Measurements from ENCODE around the gene GPR89A.
"Not testable (repeated sequence)": the region's sequence is repeated elsewhere in the genome, so short reads cannot be mapped to it uniquely, and the experiment has no call there.

DNA sequence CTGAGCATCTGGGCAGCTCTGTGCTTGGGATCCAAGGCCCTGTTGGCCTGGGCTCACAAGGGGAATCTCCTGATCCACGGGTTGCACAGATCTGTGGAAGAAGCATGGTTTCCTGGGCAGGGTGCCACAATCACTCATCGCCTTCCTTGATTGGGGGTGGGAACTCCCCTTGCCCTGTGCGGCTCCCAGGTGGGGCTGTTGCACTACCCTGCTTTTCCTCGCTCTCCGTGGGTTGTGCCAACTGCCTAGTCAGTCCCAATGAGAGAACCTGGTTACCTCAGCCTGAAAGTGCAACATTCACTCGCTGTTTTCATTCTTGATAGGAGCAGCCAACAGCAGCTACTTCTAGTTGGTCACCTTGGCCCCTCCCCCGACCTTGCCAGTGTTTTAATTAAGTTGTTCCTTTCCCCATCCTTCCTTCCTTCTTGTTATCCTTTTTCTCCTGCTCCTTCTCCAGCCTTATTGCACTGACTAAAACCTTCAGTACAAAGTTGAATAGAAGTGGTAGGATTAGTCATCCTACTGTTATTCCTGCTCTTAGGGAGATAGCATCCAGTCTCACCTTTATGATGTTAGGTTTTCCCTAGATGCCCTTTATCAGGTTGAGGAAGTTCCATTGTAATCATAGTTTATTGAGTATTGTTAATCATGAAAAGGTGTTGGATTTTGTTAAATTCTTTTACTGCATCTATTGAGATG lies 48.6 kb downstream of the GPR89A start:
- TF ChIP-seq POLR2A, TAF1, SPI1 (IDR thresholded peaks at IDR 0.05; ENCODE audit: low read depth, low read length): not testable (repeated sequence)

Measured in GM12891 (cell line).